K562 (cell line): Measurements from ENCODE around the gene GPATCH4. TPM values are rescaled to one million over a fixed set of nuclear protein-coding genes. Genes with fewer than 3 reads are reported as not detected.

Experiments used
- ATAC-seq: fragments of 200-7000 bp; cut with Tn5 transposase; 3 replicates; pipeline ENCODE4 v1.9.1; 2020; ENCODE audit warnings: moderate library complexity
- BruUV-seq: library from RNA; stranded (reverse); fragments of 400-500 nt; replicated peaks from 2 replicates; lab custom pipeline; 2021; lab: Mats Ljungman, UMichigan
- CTCF ChIA-PET: fragments of 300-600 bp; formaldehyde crosslinking; extraction: SDS; loops from one replicate; lab custom pipeline; 2021; ENCODE audit warnings: low intra/inter-chr PET ratio; lab: Yijun Ruan, JAX
- POLR2A ChIA-PET: fragments of 300-600, 350-650 bp; sonication (Branson Sonifier 250); formaldehyde crosslinking; extraction: SDS; loops from one replicate; lab custom pipeline; 2021; ENCODE audit warnings: antibody characterized with exemption, inconsistent platforms; lab: Yijun Ruan, JAX
- DNase-seq, 4 experiments: peaks; one replicate each; pipeline versions ENCODE4 v3.0.0 to v3.0.0-alpha.2; 2011 to 2018; ENCODE audit warnings: low spot score in 3 of 4, mixed read lengths in 3 of 4; ENCODE audit errors: extremely low read depth in 1 of 4
- FAIRE-seq: peaks from 2 replicates; lab custom pipeline; 2011; peaks lifted over from hg19 to GRCh38; lab: Jason Lieb, UNC
- H2AFZ ChIP-seq: 2 replicates; pipeline ENCODE4 v1.6.0; 2011; ENCODE audit warnings: low read depth, low read length, control low read depth, inconsistent platforms
- H3K27ac ChIP-seq: fragments of 200-600 bp; 3 replicates; pipeline ENCODE4 v1.8.0; 2011; ENCODE audit warnings: low read depth, mild to moderate bottlenecking, control low read depth, inconsistent platforms, low read length, moderate library complexity, mixed read lengths; ENCODE audit errors: extremely low read depth
- H3K27me3 ChIP-seq, 2 experiments: fragments of 300-600 bp in 1 of 2; 2 replicates in 1 of 2; 3 replicates in 1 of 2; pipeline versions ENCODE4 v1.6.0 to v1.8.0; 2011; ENCODE audit warnings: inconsistent platforms in 2 of 2, low read length in 2 of 2, mild to moderate bottlenecking in 1 of 2, mixed read lengths in 1 of 2, moderate library complexity in 1 of 2; ENCODE audit not compliant: control insufficient read depth in 2 of 2, insufficient read depth in 2 of 2
- H3K36me3 ChIP-seq: fragments of 300-600 bp; 3 replicates; pipeline ENCODE4 v1.8.0; 2011; ENCODE audit warnings: mild to moderate bottlenecking, low read length, inconsistent platforms; ENCODE audit not compliant: control insufficient read depth, insufficient read depth
- H3K4me1 ChIP-seq, 2 experiments: fragments of 200-600 bp in 1 of 2; replicated peaks in 1 of 2; 2 replicates in 1 of 2; 3 replicates in 1 of 2; pipeline versions ENCODE4 v1.5.1 to v1.8.0; 2011; ENCODE audit warnings: inconsistent platforms in 2 of 2, low read length in 2 of 2, mild to moderate bottlenecking in 1 of 2, mixed read lengths in 1 of 2, moderate library complexity in 1 of 2; ENCODE audit not compliant: control insufficient read depth in 2 of 2, insufficient read depth in 2 of 2
- H3K4me2 ChIP-seq: 2 replicates; pipeline ENCODE4 v1.6.1; 2011; ENCODE audit warnings: low read length, control low read depth, inconsistent platforms, mixed read lengths; ENCODE audit not compliant: insufficient read depth
- H3K4me3 ChIP-seq: fragments of 200-600 bp; sonication (generic), shearing (Covaris generic); 2 replicates; pipeline ENCODE4 v1.5.1; 2016; ENCODE audit warnings: control low read depth, inconsistent platforms
- H3K79me2 ChIP-seq: fragments of 200-600 bp; 3 replicates; pipeline ENCODE4 v1.8.0; 2011; ENCODE audit warnings: low read length, inconsistent platforms; ENCODE audit not compliant: control insufficient read depth, insufficient read depth
- H3K9ac ChIP-seq, 2 experiments: 2 replicates each; pipeline versions ENCODE4 v1.6.0 to v1.6.1; 2011; ENCODE audit warnings: low read depth in 2 of 2, low read length in 2 of 2, control low read depth in 1 of 2, inconsistent platforms in 1 of 2, mild to moderate bottlenecking in 1 of 2, mixed read lengths in 1 of 2; ENCODE audit not compliant: insufficient read depth in 1 of 2
- H3K9me1 ChIP-seq: one replicate; pipeline ENCODE4 v1.6.0; 2011; ENCODE audit warnings: inconsistent platforms, mild to moderate bottlenecking, low read length, moderate library complexity; ENCODE audit not compliant: control insufficient read depth, insufficient read depth
- H3K9me3 ChIP-seq: replicated peaks from 2 replicates; pipeline ENCODE4 v1.5.1; 2011; ENCODE audit warnings: low read depth, low read length, inconsistent platforms; ENCODE audit not compliant: control insufficient read depth, insufficient read depth
- H4K20me1 ChIP-seq: replicated peaks from 2 replicates; pipeline ENCODE4 v1.6.1; 2011; ENCODE audit warnings: low read length, inconsistent platforms, mixed read lengths; ENCODE audit not compliant: control insufficient read depth, insufficient read depth
- ARID1B ChIP-seq: fragments of 450-650 bp; IDR thresholded peaks from 2 replicates; pipeline ENCODE4 v1.6.1; 2016; ENCODE audit warnings: antibody characterized with exemption, mild to moderate bottlenecking, inconsistent platforms
- EP300 ChIP-seq: IDR thresholded peaks from 2 replicates; pipeline ENCODE4 v1.6.1; 2012; ENCODE audit warnings: low read length, improper control_type of control experiment
- KLF6 ChIP-seq: fragments of 250-450 bp; sonication (Bioruptor Pico); IDR thresholded peaks from 2 replicates; pipeline ENCODE4 v1.4.0; 2020; ENCODE audit warnings: mild to moderate bottlenecking, moderate library complexity, borderline replicate concordance
- NBN ChIP-seq: fragments of 450-650 bp; IDR thresholded peaks from 2 replicates; pipeline ENCODE4 v1.6.1; 2016; ENCODE audit warnings: low read depth, mild to moderate bottlenecking
- NEUROD1 ChIP-seq: fragments of 150-350 bp; IDR thresholded peaks from 2 replicates; pipeline ENCODE4 v1.6.1; 2014; ENCODE audit warnings: borderline replicate concordance, low read length, low read depth; ENCODE audit not compliant: partially characterized antibody
- RBM14 ChIP-seq: fragments of 200-400 bp; formaldehyde crosslinking; IDR thresholded peaks from 2 replicates; pipeline ENCODE4 v1.6.1; 2018; ENCODE audit warnings: low read depth, mild to moderate bottlenecking, low read length, moderate library complexity, borderline replicate concordance; ENCODE audit not compliant: insufficient read depth
- RFX1 ChIP-seq: fragments of 450-650 bp; IDR thresholded peaks from 2 replicates; pipeline ENCODE4 v1.6.1; 2016; ENCODE audit warnings: mild to moderate bottlenecking, moderate library complexity
- SIX5 ChIP-seq, 2 experiments: IDR thresholded peaks; 2 replicates each; pipeline ENCODE4 v1.6.1; 2011; ENCODE audit warnings: low read length in 2 of 2, borderline replicate concordance in 1 of 2, low read depth in 1 of 2, mild to moderate bottlenecking in 1 of 2, moderate library complexity in 1 of 2; ENCODE audit not compliant: insufficient read depth in 1 of 2
- ZBTB1 ChIP-seq: sonication (generic); formaldehyde crosslinking; IDR thresholded peaks from 2 replicates; pipeline ENCODE4 v1.8.1; 2023; ENCODE audit warnings: missing genetic modification reagents, low read depth, mild to moderate bottlenecking, borderline replicate concordance
- WGBS: fragments of 100-300 bp; shearing (Covaris generic); methylation state at CpG from one replicate; pipeline ENCODE4 v1.1.6; 2016; ENCODE audit warnings: low coverage, mixed read lengths; ENCODE audit not compliant: insufficient coverage; ENCODE audit errors: missing lambda C conversion rate; 5-methylcytosine and 5-hydroxymethylcytosine counted together
- in situ Hi-C: fragments of 300-500 bp; cut with MboI; formaldehyde crosslinking; loops from 4 replicates; pipeline ENCODE4 v1.15.0; 2018; ENCODE audit warnings: inconsistent platforms, mixed read lengths
- intact Hi-C: fragments of 100-400 bp; cut with micrococcal nuclease; formaldehyde crosslinking; loops from 2 replicates; pipeline ENCODE4 v1.14.2; 2022
- polyA plus RNA-seq, 8 experiments: library from polyadenylated mRNA; depleted of rRNA in 4 of 8; stranded (reverse) in 5 of 8; unstranded in 3 of 8; fragments of >200 nt; fragmentation: Nextera tagmentation in 2 of 8; fragmentation: Illumina TruSeq in 1 of 8; extraction: Ambion mirVana in 2 of 8; extraction: Trizol in 1 of 8; gene quantifications; 2 replicates each; pipeline versions ENCODE4 v1.2.1 to v1.2.3, GENCODE V29; 2011 to 2014; ENCODE audit warnings: inconsistent platforms in 1 of 8, missing spikeins in 1 of 8
- total RNA-seq, 7 experiments: library from RNA; depleted of rRNA in 6 of 7; stranded (reverse); fragments of >200 nt in 6 of 7; fragmentation: Illumina TruSeq in 2 of 7; extraction: Trizol in 2 of 7; gene quantifications; 2 replicates each; pipeline versions ENCODE4 v1.2.1 to v1.2.3, GENCODE V29; 2011 to 2021; ENCODE audit warnings: low replicate concordance in 1 of 7
- TF ChIP-seq, protein P1 (sequence below), 2 experiments: fragments of 450-650 bp; formaldehyde crosslinking in 1 of 2; IDR thresholded peaks; 2 replicates each; pipeline versions ENCODE4 v1.4.0 to v1.6.1; 2014 to 2020; ENCODE audit warnings: mild to moderate bottlenecking in 2 of 2, borderline replicate concordance in 1 of 2, low read depth in 1 of 2
- TF ChIP-seq, protein P2 (sequence below): sonication (generic); formaldehyde crosslinking; IDR thresholded peaks from 2 replicates; pipeline ENCODE4 v1.8.1; 2023; ENCODE audit warnings: mild to moderate bottlenecking, missing genetic modification reagents

Gene GPATCH4
- total and polyA plus RNA-seq, 9 of the 15 experiments (the other 6 are each of a cell fraction or from before 2014, with no cell fraction given): 43.7 to 105 (median 76.5) TPM

DNA sequence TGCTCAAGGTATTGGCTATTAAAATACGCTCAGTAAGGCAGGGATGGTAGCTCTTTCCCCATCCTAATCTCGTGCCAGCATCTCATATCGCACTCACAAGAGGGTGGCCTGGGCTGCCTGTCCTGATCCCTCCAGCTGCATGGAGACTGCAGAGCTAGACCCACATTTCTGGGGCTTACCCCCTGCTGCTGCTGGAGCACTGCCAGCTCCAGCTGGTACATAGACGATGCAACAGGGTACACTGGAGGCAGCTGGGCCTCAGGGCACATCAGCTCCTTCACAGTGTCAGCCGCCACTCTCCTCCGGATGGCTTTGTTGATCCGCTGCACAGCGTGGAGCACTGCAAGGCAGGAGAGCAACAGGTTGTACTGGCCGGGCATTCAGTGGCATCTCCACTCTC, 44.9 kb downstream of the GPATCH4 start (continued):
- TF ChIP-seq, protein P1, sequence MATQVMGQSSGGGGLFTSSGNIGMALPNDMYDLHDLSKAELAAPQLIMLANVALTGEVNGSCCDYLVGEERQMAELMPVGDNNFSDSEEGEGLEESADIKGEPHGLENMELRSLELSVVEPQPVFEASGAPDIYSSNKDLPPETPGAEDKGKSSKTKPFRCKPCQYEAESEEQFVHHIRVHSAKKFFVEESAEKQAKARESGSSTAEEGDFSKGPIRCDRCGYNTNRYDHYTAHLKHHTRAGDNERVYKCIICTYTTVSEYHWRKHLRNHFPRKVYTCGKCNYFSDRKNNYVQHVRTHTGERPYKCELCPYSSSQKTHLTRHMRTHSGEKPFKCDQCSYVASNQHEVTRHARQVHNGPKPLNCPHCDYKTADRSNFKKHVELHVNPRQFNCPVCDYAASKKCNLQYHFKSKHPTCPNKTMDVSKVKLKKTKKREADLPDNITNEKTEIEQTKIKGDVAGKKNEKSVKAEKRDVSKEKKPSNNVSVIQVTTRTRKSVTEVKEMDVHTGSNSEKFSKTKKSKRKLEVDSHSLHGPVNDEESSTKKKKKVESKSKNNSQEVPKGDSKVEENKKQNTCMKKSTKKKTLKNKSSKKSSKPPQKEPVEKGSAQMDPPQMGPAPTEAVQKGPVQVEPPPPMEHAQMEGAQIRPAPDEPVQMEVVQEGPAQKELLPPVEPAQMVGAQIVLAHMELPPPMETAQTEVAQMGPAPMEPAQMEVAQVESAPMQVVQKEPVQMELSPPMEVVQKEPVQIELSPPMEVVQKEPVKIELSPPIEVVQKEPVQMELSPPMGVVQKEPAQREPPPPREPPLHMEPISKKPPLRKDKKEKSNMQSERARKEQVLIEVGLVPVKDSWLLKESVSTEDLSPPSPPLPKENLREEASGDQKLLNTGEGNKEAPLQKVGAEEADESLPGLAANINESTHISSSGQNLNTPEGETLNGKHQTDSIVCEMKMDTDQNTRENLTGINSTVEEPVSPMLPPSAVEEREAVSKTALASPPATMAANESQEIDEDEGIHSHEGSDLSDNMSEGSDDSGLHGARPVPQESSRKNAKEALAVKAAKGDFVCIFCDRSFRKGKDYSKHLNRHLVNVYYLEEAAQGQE (IDR thresholded peaks at IDR 0.05; ENCODE audit: borderline replicate concordance): no peak
- TF ChIP-seq, protein P1 (CRISPR knock-in tag; IDR thresholded peaks at IDR 0.05; ENCODE audit: low read depth): no peak

DNA sequence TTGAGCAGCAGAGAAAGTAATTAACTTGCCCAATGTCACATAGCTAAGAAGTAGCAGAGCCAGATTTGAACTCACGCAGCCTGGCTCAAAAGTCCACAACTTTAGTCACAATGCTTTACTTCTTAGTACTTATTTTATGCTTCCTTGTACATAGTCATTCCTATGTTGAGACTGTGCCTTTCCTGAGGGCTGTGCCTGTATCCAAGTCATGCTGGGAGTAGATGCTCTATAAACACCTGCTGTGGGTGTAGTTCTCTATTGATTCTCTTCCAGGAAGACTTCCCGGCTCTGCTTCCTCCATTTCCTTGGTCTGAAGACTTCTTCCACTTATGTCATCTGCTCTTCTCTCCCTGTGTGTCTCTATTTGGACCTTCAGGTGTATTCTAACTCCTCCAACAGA, 45.6 kb downstream of the GPATCH4 start:
- H2AFZ ChIP-seq: no peak overlapping the region
- H3K9me3 ChIP-seq: no peaks in the 10 kb centered on the region
- no peaks in the 10 kb centered on the region for H3K27me3 ChIP-seq
- H3K79me2 ChIP-seq: no peaks in the 10 kb centered on the region
- ChIA-PET POLR2A (interaction anchor here (0.6 kb wide), 1 partner anchor 173 kb away, joined by 3 read pairs; the partner anchor contains the start of gene ISG20L2), CTCF (no interaction called here)
- no TSS peak for BruUV-seq
- H3K9me1 ChIP-seq: no peaks in the 10 kb centered on the region
- no peak overlapping the region for H3K27ac ChIP-seq
- no peak overlapping the region for H3K4me3 ChIP-seq
- no peaks in the 10 kb centered on the region for H4K20me1 ChIP-seq
- H3K4me1 ChIP-seq: peaks cover 0 to 1% of the 10 kb centered on the region in 2 experiments; a peak in 1 of 5 replicates
- DNase-seq (no peak), ATAC-seq (no peak), FAIRE-seq (no peak)
- no peak overlapping the region for H3K9ac ChIP-seq
- intact Hi-C loops (no loop called here), in situ Hi-C loops (no loop called here)
- no peak overlapping the region for H3K4me2 ChIP-seq
- 38% methylated on average over 2 of the region's 2 CpGs for WGBS
- H3K36me3 ChIP-seq: peaks cover 49% of the 10 kb centered on the region; the same call in 2 of the 3 replicates
- TF ChIP-seq NBN (no peak), ARID1B (no peak), EP300 (no peak), NEUROD1 (no peak), SIX5 (IDR thresholded peaks at IDR 0.05; ENCODE audit: borderline replicate concordance in 1 of 2, insufficient read depth in 1 of 2, low read depth in 1 of 2, low read length in 2 of 2) (no peak), RFX1 (no peak), RBM14 (no peak), ZBTB1 (CRISPR knock-in tag) (no peak), KLF6 (CRISPR knock-in tag) (no peak)
- TF ChIP-seq, protein P2, sequence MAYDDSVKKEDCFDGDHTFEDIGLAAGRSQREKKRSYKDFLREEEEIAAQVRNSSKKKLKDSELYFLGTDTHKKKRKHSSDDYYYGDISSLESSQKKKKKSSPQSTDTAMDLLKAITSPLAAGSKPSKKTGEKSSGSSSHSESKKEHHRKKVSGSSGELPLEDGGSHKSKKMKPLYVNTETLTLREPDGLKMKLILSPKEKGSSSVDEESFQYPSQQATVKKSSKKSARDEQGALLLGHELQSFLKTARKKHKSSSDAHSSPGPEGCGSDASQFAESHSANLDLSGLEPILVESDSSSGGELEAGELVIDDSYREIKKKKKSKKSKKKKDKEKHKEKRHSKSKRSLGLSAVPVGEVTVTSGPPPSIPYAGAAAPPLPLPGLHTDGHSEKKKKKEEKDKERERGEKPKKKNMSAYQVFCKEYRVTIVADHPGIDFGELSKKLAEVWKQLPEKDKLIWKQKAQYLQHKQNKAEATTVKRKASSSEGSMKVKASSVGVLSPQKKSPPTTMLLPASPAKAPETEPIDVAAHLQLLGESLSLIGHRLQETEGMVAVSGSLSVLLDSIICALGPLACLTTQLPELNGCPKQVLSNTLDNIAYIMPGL (CRISPR knock-in tag): no peak
